Activated CD4-positive, alpha-beta T cell treated with anti-CD3 and anti-CD28 coated beads, Interleukin-2, amount 10 ng/mL, durations not matched to agents 24 days and 14 days (primary cell): ENCODE results near the gene SART1. TPM values are rescaled to one million over a fixed set of nuclear protein-coding genes. Genes with fewer than 3 reads are reported as not detected.

Experiments
- DNase-seq: peaks from one replicate; pipeline ENCODE4 v3.0.0; 2022
- H3K27ac Mint-ChIP-seq: one replicate; pipeline ENCODE4 v1.8.0; 2022; ENCODE audit warnings: mild to moderate bottlenecking, mixed read lengths
- H3K27me3 Mint-ChIP-seq: one replicate; pipeline ENCODE4 v1.8.0; 2022; ENCODE audit warnings: mixed read lengths
- H3K36me3 Mint-ChIP-seq: one replicate; pipeline ENCODE4 v1.8.0; 2022; ENCODE audit warnings: low read depth, mild to moderate bottlenecking, mixed read lengths
- H3K4me1 Mint-ChIP-seq: one replicate; pipeline ENCODE4 v1.8.0; 2021; ENCODE audit warnings: mixed read lengths
- H3K4me3 Mint-ChIP-seq: one replicate; pipeline ENCODE4 v1.8.0; 2022; ENCODE audit warnings: mild to moderate bottlenecking, moderate library complexity, mixed read lengths
- H3K9me3 Mint-ChIP-seq: one replicate; pipeline ENCODE4 v1.8.0; 2021; ENCODE audit warnings: mixed read lengths
- intact Hi-C: fragments of 100-400 bp; cut with micrococcal nuclease; formaldehyde crosslinking; loops from one replicate; pipeline ENCODE4 v1.15.1; 2023
- total RNA-seq: library from RNA; stranded (reverse); gene quantifications from 2 replicates; pipeline ENCODE4 v1.2.3, GENCODE V29; 2022

SART1 gene
- total RNA-seq, 1 donor from 2014 or later, result 104 TPM

- peaks cover 30% of the 10 kb centered on the region for H3K4me1 Mint-ChIP-seq
- intact Hi-C loops, result no loop called here
- peaks cover 61% of the 10 kb centered on the region for H3K36me3 Mint-ChIP-seq
- H3K4me3 Mint-ChIP-seq, result no peak overlapping the region
- H3K27ac Mint-ChIP-seq, result no peak overlapping the region
- peaks cover 1% of the 10 kb centered on the region for H3K27me3 Mint-ChIP-seq
- no peaks in the 10 kb centered on the region for H3K9me3 Mint-ChIP-seq
- DNase-seq, result no peak
Observed at GRCh38 chr11:65964906-65965305, 3.4 kb downstream of the SART1 start.

- Mint-ChIP-seq H3K4me1 (peaks cover 25% of the 10 kb centered on the region), H3K27ac (no peak overlapping the region), H3K9me3 (no peaks in the 10 kb centered on the region), H3K4me3 (no peak overlapping the region), H3K36me3 (peaks cover 68% of the 10 kb centered on the region), H3K27me3 (peaks cover 1% of the 10 kb centered on the region)
- intact Hi-C loops, result no loop called here
- no peak for DNase-seq
Observed at GRCh38 chr11:65965986-65966762, 4.6 kb downstream of the SART1 start.

- no peaks in the 10 kb centered on the region for H3K27me3 Mint-ChIP-seq
- DNase-seq, result no peak
- no peak overlapping the region for H3K4me3 Mint-ChIP-seq
- H3K27ac Mint-ChIP-seq, result no peak overlapping the region
- intact Hi-C loops, result no loop called here
- peaks cover 19% of the 10 kb centered on the region for H3K4me1 Mint-ChIP-seq
- H3K36me3 Mint-ChIP-seq, result peaks cover 70% of the 10 kb centered on the region
- H3K9me3 Mint-ChIP-seq, result no peaks in the 10 kb centered on the region
Observed at GRCh38 chr11:65967329-65967934, 5.9 kb downstream of the SART1 start.

GRCh38 chr11:65968600-65969482 is 7.3 kb downstream of the SART1 start:
- intact Hi-C loops, result no loop called here
- Mint-ChIP-seq H3K36me3 (peaks cover 72% of the 10 kb centered on the region), H3K4me1 (peaks cover 6% of the 10 kb centered on the region), H3K9me3 (no peaks in the 10 kb centered on the region), H3K4me3 (no peak overlapping the region), H3K27ac (no peak overlapping the region), H3K27me3 (no peaks in the 10 kb centered on the region)
- DNase-seq, result no peak

GRCh38 chr11:65972116-65972515 is 10.6 kb downstream of the SART1 start:
- no peak overlapping the region for H3K27ac Mint-ChIP-seq
- DNase-seq, result no peak
- H3K4me3 Mint-ChIP-seq, result no peak overlapping the region
- H3K4me1 Mint-ChIP-seq, result peaks cover 4% of the 10 kb centered on the region
- intact Hi-C loops, result no loop called here
- H3K27me3 Mint-ChIP-seq, result no peaks in the 10 kb centered on the region
- H3K9me3 Mint-ChIP-seq, result no peaks in the 10 kb centered on the region
- peaks cover 61% of the 10 kb centered on the region for H3K36me3 Mint-ChIP-seq

GRCh38 chr11:65973439-65974110 is 12.0 kb downstream of the SART1 start:
- H3K4me1 Mint-ChIP-seq, result peaks cover 2% of the 10 kb centered on the region
- H3K4me3 Mint-ChIP-seq, result no peak overlapping the region
- no peaks in the 10 kb centered on the region for H3K9me3 Mint-ChIP-seq
- H3K27me3 Mint-ChIP-seq, result no peaks in the 10 kb centered on the region
- H3K36me3 Mint-ChIP-seq, result peaks cover 59% of the 10 kb centered on the region
- intact Hi-C loops, result no loop called here
- no peak for DNase-seq
- no peak overlapping the region for H3K27ac Mint-ChIP-seq

GRCh38 chr11:65975771-65976170 is 14.2 kb downstream of the SART1 start:
- H3K4me3 Mint-ChIP-seq, result no peak overlapping the region
- peaks cover 53% of the 10 kb centered on the region for H3K36me3 Mint-ChIP-seq
- H3K9me3 Mint-ChIP-seq, result no peaks in the 10 kb centered on the region
- H3K27me3 Mint-ChIP-seq, result no peaks in the 10 kb centered on the region
- intact Hi-C loops, result no loop called here
- peaks cover 5% of the 10 kb centered on the region for H3K4me1 Mint-ChIP-seq
- no peak overlapping the region for H3K27ac Mint-ChIP-seq
- DNase-seq, result no peak

GRCh38 chr11:65976216-65977176 is 15.0 kb downstream of the SART1 start:
- Mint-ChIP-seq H3K36me3 (peaks cover 53% of the 10 kb centered on the region), H3K4me1 (peaks cover 5% of the 10 kb centered on the region), H3K27me3 (no peaks in the 10 kb centered on the region), H3K27ac (no peak overlapping the region), H3K9me3 (no peaks in the 10 kb centered on the region), H3K4me3 (no peak overlapping the region)
- DNase-seq, result no peak
- intact Hi-C loops, result no loop called here

- no peak overlapping the region for H3K4me3 Mint-ChIP-seq
- intact Hi-C loops, result no loop called here
- peaks cover 5% of the 10 kb centered on the region for H3K4me1 Mint-ChIP-seq
- no peaks in the 10 kb centered on the region for H3K9me3 Mint-ChIP-seq
- no peaks in the 10 kb centered on the region for H3K27me3 Mint-ChIP-seq
- peaks cover 42% of the 10 kb centered on the region for H3K36me3 Mint-ChIP-seq
- no peak for DNase-seq
- H3K27ac Mint-ChIP-seq, result no peak overlapping the region
Observed at GRCh38 chr11:65977621-65978390, 16.3 kb downstream of the SART1 start.

- H3K36me3 Mint-ChIP-seq, result peaks cover 34% of the 10 kb centered on the region
- no peak overlapping the region for H3K27ac Mint-ChIP-seq
- H3K27me3 Mint-ChIP-seq, result no peaks in the 10 kb centered on the region
- H3K4me3 Mint-ChIP-seq, result no peak overlapping the region
- DNase-seq, result no peak
- peaks cover 5% of the 10 kb centered on the region for H3K4me1 Mint-ChIP-seq
- intact Hi-C loops, result no loop called here
- no peaks in the 10 kb centered on the region for H3K9me3 Mint-ChIP-seq
Observed at GRCh38 chr11:65978391-65979238, 17.1 kb downstream of the SART1 start.

- Mint-ChIP-seq H3K36me3 (peaks cover 31% of the 10 kb centered on the region), H3K9me3 (no peaks in the 10 kb centered on the region), H3K27me3 (no peaks in the 10 kb centered on the region), H3K27ac (no peak overlapping the region), H3K4me3 (no peak overlapping the region), H3K4me1 (peaks cover 5% of the 10 kb centered on the region)
- no peak for DNase-seq
- intact Hi-C loops, result no loop called here
Observed at GRCh38 chr11:65979261-65979759, 17.8 kb downstream of the SART1 start.
